ENCODE measurements around the gene ARHGAP40. TPM values are rescaled to one million over a fixed set of nuclear protein-coding genes. Genes with fewer than 3 reads are reported as not detected.

Gene ARHGAP40
- total and polyA plus RNA-seq, 2 of the 13 experiments (the other 11 are each of a cell fraction or from before 2014, with no cell fraction given) = 0.75 to 2.1 TPM

GRCh38 chr20:38692436-38693411 is 91.1 kb downstream of the ARHGAP40 start (continued):
- TF ChIP-seq NRL (CRISPR knock-in tag; IDR thresholded peaks at IDR 0.05; ENCODE audit: borderline replicate concordance) (no peak), DPF2 (CRISPR knock-in tag; IDR thresholded peaks at IDR 0.05; ENCODE audit: borderline replicate concordance, low read depth) (no peak), ZNF333 (CRISPR knock-in tag; IDR thresholded peaks at IDR 0.05; ENCODE audit: borderline replicate concordance) (no peak), STAG1 (CRISPR knock-in tag; IDR thresholded peaks at IDR 0.05) (no peak), ZNF382 (CRISPR knock-in tag; IDR thresholded peaks at IDR 0.05; ENCODE audit: borderline replicate concordance) (no peak), NFYB (CRISPR knock-in tag; IDR thresholded peaks at IDR 0.05) (no peak), PTBP1 (IDR thresholded peaks at IDR 0.05; ENCODE audit: low read depth, low read length, poor library complexity, severe bottlenecking) (no peak), ZNF274 (CRISPR knock-in tag; IDR thresholded peaks at IDR 0.05) (no peak), AHR (CRISPR knock-in tag; IDR thresholded peaks at IDR 0.05) (no peak; the same call in 1 of the 2 replicates), ZNF24 (IDR thresholded peaks at IDR 0.05) (no peak), ERF (CRISPR knock-in tag; IDR thresholded peaks at IDR 0.05) (peak; percentile 97), NFIC (IDR thresholded peaks at IDR 0.05; ENCODE audit: low read length) (no peak), ZSCAN25 (CRISPR knock-in tag; IDR thresholded peaks at IDR 0.05) (peak; percentile 40; the same call in 1 of the 2 replicates), CTCF (CRISPR knock-in tag; IDR thresholded peaks at IDR 0.05) (no peak), FOSL1 (CRISPR knock-in tag; IDR thresholded peaks at IDR 0.05; ENCODE audit: borderline replicate concordance) (no peak), ZFX (CRISPR knock-in tag; IDR thresholded peaks at IDR 0.05; ENCODE audit: low read depth) (peak; percentile 55), ZNF878 (CRISPR knock-in tag; IDR thresholded peaks at IDR 0.05) (no peak; the same call in 1 of the 2 replicates)
- TF ChIP-seq, protein P1, sequence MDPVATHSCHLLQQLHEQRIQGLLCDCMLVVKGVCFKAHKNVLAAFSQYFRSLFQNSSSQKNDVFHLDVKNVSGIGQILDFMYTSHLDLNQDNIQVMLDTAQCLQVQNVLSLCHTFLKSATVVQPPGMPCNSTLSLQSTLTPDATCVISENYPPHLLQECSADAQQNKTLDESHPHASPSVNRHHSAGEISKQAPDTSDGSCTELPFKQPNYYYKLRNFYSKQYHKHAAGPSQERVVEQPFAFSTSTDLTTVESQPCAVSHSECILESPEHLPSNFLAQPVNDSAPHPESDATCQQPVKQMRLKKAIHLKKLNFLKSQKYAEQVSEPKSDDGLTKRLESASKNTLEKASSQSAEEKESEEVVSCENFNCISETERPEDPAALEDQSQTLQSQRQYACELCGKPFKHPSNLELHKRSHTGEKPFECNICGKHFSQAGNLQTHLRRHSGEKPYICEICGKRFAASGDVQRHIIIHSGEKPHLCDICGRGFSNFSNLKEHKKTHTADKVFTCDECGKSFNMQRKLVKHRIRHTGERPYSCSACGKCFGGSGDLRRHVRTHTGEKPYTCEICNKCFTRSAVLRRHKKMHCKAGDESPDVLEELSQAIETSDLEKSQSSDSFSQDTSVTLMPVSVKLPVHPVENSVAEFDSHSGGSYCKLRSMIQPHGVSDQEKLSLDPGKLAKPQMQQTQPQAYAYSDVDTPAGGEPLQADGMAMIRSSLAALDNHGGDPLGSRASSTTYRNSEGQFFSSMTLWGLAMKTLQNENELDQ (CRISPR knock-in tag; IDR thresholded peaks at IDR 0.05; ENCODE audit: borderline replicate concordance) = peak; percentile 98
- TF ChIP-seq, protein P2, sequence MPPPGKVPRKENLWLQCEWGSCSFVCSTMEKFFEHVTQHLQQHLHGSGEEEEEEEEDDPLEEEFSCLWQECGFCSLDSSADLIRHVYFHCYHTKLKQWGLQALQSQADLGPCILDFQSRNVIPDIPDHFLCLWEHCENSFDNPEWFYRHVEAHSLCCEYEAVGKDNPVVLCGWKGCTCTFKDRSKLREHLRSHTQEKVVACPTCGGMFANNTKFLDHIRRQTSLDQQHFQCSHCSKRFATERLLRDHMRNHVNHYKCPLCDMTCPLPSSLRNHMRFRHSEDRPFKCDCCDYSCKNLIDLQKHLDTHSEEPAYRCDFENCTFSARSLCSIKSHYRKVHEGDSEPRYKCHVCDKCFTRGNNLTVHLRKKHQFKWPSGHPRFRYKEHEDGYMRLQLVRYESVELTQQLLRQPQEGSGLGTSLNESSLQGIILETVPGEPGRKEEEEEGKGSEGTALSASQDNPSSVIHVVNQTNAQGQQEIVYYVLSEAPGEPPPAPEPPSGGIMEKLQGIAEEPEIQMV (CRISPR knock-in tag; IDR thresholded peaks at IDR 0.05; ENCODE audit: low read depth) = peak; percentile 74; the same call in 1 of the 2 replicates
- TF ChIP-seq, protein P3, sequence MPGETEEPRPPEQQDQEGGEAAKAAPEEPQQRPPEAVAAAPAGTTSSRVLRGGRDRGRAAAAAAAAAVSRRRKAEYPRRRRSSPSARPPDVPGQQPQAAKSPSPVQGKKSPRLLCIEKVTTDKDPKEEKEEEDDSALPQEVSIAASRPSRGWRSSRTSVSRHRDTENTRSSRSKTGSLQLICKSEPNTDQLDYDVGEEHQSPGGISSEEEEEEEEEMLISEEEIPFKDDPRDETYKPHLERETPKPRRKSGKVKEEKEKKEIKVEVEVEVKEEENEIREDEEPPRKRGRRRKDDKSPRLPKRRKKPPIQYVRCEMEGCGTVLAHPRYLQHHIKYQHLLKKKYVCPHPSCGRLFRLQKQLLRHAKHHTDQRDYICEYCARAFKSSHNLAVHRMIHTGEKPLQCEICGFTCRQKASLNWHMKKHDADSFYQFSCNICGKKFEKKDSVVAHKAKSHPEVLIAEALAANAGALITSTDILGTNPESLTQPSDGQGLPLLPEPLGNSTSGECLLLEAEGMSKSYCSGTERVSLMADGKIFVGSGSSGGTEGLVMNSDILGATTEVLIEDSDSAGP (CRISPR knock-in tag; IDR thresholded peaks at IDR 0.05; ENCODE audit: borderline replicate concordance) = no peak
